Hematopoietic multipotent progenitor cell treated with erythropoietin and hydrocortisone succinate and interleukin-3 and kit ligand, for 15 days (in vitro differentiated cells): ENCODE results near the gene RABGAP1L.

ENCODE experiments used
- DNase-seq: peaks from one replicate; pipeline ENCODE4 v3.0.0-alpha.2; 2015; ENCODE audit warnings: low spot score

Gene RABGAP1L

GRCh38 chr1:174935961-174936727 is 776.8 kb downstream of the RABGAP1L start:
- DNase-seq: no peak

GRCh38 chr1:174938281-174939007 is 779.1 kb downstream of the RABGAP1L start:
- DNase-seq: no peak

GRCh38 chr1:174939775-174940545 is 780.6 kb downstream of the RABGAP1L start:
- no peak for DNase-seq

- DNase-seq: no peak
These were observed 781.4 kb downstream of the RABGAP1L start for GRCh38 chr1:174940646-174941175.

- no peak for DNase-seq
These were observed 783.4 kb downstream of the RABGAP1L start for GRCh38 chr1:174942547-174943255.

GRCh38 chr1:174946031-174946430 is 786.7 kb downstream of the RABGAP1L start:
- DNase-seq: peak; percentile 74

- DNase-seq: no peak
These were observed 789.7 kb downstream of the RABGAP1L start for GRCh38 chr1:174949061-174949460.

- DNase-seq: no peak
These were observed 790.3 kb downstream of the RABGAP1L start for GRCh38 chr1:174949645-174950044.

GRCh38 chr1:174953285-174954072 is 794.2 kb downstream of the RABGAP1L start:
- no peak for DNase-seq

GRCh38 chr1:174954073-174954460 is 794.7 kb downstream of the RABGAP1L start:
- no peak for DNase-seq

- peak; percentile 23 for DNase-seq
These were observed 795.6 kb downstream of the RABGAP1L start for GRCh38 chr1:174954671-174955669.

- no peak for DNase-seq
These were observed 796.8 kb downstream of the RABGAP1L start for GRCh38 chr1:174956086-174956485.

- DNase-seq: no peak
These were observed 797.7 kb downstream of the RABGAP1L start for GRCh38 chr1:174956976-174957375.

GRCh38 chr1:174957829-174958228 is 798.5 kb downstream of the RABGAP1L start:
- no peak for DNase-seq

GRCh38 chr1:174958396-174958795 is 799.1 kb downstream of the RABGAP1L start:
- no peak for DNase-seq

- DNase-seq: no peak
These were observed 801.0 kb downstream of the RABGAP1L start for GRCh38 chr1:174960362-174960761.

GRCh38 chr1:174963529-174964125 is 804.3 kb downstream of the RABGAP1L start:
- peak; percentile 57 for DNase-seq

GRCh38 chr1:174964261-174964971 is 805.1 kb downstream of the RABGAP1L start:
- peak; percentile 68 for DNase-seq

GRCh38 chr1:174964972-174965361 is 805.6 kb downstream of the RABGAP1L start:
- DNase-seq: peak; percentile 50
